NCI-H510A treated with DMSO at 0.1 percent for 48 hours (cell line): ENCODE measurements around the gene NAA11.
"Not testable (repeated sequence)": the region's sequence is repeated elsewhere in the genome, so short reads cannot be mapped to it uniquely, and the experiment has no call there.

Experiments used
- DNase-seq: peaks from one replicate; lab custom pipeline; 2025; lab: John Stamatoyannopoulos, UW

Gene NAA11

DNA sequence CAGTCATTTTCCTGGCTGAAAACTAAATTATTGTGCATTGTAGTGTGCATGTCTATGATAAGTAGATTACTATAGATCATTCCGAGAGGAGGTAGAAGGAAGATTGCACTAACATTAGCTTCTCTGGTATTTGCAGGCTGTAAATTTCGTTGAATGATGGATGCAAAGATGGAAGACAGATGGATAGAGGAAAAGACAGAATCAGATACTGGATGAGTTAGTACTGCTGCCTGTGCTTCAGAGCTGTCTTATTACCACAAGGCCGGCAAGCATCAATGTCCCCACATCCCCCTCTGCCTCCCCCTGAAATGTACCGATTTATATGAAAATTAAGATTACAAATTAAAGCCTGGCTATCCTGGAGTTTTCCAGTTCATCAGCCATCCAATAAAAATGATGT is 17.7 kb downstream of the NAA11 start:
- no peak for DNase-seq

DNA sequence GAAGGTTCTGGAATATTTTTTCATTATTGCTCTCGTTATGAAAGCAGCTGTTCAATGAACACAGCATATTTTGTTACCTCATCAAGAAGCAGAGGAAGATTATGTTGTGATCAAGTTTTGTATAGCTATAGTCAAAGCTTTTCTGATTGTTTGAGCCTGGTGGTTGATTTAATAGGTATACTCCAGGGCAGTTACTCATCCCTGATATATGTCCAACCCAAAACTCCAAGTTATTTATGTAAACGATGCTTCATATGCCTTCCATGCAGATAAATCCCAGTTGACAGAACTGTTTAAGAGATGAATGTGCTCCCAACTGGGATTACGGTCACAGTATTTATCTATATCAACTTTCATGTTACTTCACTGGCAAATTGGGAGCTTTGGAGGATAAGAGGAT is 19.1 kb downstream of the NAA11 start:
- DNase-seq, result no peak

DNA sequence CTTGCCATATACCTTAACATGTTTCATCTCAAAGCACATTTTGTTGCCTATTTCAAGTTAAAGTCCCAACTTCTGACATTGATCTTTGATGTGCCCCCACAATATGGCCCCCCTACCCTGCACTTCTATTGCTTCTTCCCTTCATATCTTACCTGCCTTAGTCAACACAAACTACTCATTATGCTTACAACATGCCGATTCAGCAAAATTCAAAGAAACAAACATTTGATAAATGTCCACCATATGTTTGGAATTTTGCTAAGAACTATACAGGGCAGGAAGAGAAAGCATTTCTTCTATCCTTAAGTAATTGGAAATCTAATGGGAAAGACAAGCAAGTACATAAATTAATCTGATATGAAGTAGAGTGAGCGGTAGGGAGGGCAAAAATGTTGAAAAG is 25.6 kb downstream of the NAA11 start:
- no peak for DNase-seq

DNA sequence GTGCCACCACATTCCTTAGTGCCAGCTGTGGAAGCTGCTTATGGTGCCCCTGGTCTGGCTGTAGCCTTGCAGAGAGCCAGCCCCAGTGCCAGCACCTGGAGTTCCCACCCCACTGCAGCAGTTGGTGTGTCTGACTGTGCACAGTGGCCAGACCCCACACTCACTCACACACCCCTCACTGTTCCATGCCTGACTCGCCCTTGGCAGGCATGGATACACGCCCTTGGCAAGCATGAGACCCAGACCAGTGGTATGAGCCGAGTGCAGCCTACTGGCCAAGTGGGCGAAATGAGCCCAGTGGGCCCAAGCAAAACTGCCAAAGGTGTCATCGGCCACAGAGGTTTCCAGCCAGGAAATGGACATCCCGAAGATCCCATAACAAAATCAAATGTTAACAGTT is 27.4 kb downstream of the NAA11 start:
- no peak for DNase-seq

DNA sequence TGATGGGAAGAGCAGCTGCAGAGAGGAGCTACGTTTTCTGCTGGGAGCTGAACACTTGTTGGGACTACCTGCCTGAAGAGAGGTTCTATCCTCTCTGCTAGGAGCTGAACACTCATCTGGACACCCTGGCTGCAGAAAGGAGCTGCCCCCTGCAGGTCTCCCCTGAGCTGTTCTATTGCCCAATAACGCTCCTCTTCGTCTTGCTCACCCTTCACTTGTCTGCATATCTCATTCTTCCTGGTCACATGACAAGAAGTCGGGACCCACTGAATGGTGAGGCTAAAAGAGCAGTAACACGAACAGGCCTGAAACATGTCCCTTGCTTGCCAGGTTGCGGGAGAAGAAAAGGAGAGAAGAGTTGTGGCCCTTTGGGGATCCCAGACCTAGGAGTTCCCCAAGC is 27.8 kb downstream of the NAA11 start:
- DNase-seq, result no peak

DNA sequence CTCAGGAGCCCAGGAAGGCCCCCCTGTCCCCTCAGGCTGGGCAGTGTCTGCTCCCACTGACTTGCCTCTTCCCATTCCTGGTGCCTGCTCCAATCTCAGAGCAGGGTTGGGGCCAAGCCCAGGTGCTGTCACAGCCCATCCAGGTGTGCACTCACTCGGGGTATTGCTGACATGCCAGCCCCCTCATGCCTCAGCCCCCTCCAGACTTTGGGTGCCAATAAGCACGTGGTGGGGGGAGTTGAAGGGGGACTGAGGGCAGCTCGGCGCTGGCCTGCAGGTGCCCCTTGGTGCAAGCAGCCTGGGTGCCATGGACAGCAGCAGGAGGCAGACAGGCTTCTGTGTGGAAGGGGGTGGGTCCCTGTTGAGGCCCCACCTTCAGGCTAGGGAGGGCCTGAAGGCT is 28.4 kb downstream of the NAA11 start:
- no peak for DNase-seq

DNA sequence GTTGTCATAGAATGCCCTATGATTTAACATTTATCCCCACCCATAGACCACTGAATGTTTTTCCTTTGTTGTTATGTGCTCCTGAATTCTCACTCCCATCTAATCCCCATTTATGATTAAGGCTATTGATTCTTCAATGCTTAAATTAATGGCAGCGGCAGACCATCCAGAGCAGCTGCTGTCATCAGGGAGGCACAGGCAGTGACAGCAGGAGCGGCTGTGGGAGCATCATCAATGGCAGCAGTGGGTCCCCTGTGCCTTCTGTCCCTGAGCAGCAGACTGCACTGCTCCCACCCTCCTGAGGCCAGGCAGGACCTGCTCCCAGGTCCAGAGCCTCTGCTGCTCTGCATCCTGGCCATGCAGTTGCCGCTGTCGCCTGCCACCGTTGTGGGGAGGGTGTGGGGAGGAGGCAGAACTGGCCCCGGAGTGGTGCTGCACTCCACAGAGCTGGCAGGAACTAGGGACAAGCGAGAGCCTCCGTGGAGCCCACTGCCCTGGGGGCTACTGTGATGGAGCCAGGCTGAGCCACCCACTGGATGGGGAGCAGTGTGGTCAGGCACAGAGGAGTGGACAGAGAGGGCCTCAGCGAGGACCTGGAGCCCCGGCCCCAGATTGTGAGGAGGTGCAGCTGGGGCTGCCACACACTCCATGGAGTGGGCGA is 29.0 kb downstream of the NAA11 start:
- DNase-seq, result no peak

DNA sequence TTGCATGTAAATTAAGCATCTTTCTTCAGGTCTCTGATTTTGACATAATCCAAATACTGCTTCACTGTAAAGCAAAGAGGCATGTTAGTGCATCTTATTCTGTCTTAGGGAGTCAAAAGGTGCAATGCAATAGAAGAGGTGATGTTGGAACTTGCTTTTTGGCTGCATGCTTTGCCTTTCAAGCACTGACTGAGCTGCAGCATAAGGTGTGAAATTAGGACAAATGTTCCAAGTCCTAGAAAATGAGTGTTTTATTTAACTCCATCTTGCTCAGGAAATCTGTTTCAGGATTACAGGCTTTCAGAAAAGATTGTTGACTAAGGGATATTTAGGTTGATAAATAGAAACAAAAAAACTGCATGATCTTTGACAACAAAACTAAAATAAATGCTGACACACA is 30.8 kb downstream of the NAA11 start:
- no peak for DNase-seq

DNA sequence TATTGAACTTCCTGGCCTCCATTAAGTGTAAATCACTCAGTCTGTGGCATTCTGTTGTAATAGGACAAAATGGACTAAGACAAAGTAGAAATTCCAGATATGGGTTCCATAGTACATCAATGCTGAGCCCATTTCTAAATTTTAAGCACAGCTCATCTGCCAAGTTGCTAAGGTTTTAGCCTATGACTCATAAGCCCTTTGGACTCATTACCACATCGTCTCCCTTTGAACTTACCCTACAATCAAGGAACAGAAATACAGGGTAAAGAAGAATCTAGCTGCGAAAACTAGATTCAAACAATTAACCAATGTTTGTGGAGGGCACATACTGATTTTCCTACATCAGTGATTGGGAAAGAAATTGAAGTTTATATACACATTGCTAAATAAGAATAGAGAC is 31.8 kb downstream of the NAA11 start:
- DNase-seq, result no peak

DNA sequence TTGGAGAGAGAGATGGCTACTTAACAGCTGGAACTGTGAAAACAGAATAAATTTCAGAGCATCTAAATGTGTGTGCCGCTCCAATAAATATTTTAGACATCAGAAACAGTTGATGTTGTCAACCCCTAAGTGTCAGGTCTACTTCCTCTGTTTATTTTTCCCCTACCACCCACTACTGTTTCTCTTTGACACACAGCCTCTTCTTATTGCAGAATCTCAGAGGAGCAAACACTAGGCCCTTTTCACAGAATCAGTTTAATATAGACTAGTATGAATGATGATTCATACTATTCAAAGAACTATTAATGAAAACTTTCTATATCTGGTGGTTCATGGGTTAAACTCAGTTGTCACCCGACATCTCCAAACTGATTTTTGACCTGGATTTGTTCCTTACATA is 33.9 kb downstream of the NAA11 start:
- no peak for DNase-seq

DNA sequence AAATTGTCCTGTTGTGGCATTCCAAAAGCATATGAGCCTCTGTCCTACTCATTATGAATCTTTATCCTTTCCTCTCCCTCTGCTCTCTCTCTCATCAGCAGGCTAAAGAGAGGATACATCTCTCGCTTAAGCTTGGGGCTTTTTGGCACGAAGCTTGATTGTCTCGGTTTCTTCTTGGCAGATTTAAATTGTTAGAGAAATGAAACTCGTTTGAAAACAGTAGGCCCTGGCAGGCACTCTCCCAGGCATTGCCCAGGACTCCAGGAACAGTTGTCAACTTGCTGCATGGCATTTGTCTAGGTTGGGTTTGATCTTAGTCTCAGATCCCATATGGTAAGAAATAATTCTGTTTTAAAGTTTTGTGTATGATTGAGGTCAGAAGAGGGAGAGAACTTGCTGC is 35.5 kb downstream of the NAA11 start:
- DNase-seq, result no peak

DNA sequence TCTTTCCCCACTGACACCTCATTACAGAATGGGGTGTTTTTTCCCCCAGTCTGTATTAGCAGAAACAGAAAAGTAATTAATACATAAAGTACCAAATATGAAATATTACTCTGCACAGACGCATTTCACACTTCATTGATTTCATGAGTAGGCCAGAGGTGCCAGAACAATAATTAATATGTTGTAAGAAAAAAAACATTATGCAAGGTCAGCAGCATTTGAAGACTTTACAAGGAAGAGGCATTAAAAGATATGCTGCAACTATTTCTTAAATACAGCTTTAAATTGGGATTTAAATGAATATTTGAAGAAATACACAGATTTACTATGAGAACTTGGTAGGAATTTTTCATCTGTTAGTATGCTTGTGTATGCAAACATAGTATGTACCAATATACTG is 37.7 kb downstream of the NAA11 start:
- no peak for DNase-seq

DNA sequence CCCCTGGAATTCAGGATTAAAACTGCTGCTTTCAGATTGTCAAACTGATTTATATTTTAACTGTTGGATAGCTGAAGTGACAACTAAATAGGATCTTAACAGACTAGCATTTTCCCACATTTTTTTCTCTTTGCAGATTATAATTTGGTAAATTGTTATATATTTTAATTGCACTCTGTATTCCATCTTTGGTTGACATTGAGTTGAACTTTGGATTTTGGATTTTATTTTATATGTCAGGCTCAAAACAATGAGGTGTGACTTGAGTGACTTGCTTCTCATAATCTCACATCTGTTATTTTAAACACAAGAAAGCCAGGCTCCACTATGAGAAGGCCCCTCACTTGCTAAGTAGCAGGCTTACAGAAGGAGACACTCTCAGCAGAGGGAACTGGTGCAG is 38.1 kb downstream of the NAA11 start:
- no peak for DNase-seq

DNA sequence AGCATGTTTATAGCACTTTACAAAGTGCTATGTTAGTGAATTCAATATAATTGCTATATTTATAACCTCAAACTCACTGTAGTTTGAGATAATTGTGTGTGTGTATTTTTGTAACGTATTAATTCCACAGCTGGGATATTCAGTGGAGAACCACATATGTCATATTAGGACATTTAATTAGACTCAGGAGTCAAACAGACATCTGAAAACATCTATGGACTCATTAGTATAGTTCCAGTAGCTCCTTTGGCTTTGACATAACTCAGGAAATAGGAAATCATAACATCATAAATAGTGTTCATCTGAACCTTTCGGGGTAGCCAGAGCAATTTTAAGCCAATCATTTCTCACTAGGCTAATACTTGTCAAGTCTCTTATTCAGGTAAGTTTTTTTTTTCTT is 38.8 kb downstream of the NAA11 start:
- DNase-seq, result no peak

DNA sequence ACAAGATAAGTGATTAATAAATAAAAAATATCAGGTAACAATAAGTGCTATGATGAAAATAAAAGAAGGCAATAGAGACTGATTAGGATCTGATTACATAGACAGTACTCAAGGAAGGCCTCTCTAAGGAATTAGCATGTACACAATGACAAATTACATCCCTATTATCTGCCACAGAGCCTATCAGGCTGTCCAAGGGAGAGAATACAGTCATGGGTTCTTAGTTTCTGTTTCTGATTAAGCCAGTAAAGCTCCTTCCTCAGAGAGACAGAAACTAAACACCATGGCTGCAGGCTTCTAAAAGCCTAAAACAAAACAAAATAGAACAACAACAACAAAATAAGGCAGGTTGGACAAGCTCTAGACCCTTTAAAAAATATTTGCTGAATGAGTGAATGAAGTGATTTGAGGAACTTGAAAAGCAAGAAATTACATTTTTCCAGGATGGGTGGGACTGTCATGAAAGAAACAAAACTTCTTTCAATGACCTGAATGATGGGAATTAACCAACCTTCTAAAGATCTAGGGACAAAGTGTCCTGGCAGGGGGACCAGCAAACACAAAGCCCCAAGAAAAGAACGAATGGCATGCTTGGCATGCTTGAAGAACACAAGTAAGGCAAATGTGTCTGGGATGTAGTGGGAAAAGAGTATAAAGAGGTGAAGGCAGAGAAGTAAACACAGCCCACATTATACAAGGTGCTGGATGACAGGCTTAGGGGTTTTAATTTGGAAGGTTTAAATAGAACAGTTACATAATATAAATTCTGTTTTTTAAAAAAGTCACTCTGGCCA is 44.1 kb downstream of the NAA11 start:
- DNase-seq, result no peak

DNA sequence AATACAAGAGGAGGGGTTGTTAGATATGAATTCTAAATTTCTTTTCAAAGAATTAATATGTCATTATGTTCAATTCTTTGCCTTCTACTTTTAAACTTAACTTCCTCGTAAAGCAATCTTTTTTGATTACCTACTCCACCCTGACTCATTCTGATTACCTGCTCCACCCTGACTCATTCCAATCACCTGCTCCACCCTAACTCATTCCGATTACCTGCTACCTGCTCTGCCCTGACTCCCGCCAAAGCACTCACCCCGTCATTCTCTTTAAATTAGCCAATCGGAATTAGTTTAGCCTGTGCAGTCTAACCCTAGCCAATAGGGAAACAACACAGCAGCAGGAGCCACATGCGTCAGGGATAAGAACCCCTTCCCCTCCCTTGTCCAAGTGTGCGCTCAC is 48.4 kb downstream of the NAA11 start:
- DNase-seq, result not testable (repeated sequence)

DNA sequence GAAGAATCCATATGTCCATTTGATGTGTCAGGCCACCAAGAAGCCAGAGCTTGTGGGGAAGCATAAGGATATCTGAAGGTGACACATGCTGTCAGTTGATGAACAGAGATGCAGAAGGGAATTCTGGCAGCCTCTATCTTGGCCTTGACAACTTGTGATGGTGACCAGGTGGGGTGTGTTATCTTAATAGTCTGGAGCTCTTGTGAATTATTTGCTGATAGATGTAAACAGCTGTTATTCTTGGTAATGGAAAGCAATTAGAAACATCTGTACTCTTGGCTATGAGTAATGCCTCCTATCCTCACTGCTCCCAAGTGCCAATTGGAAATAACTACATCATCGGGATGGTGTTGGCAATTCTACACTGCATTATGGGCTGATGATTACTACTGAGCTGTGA is 51.9 kb downstream of the NAA11 start:
- no peak for DNase-seq

DNA sequence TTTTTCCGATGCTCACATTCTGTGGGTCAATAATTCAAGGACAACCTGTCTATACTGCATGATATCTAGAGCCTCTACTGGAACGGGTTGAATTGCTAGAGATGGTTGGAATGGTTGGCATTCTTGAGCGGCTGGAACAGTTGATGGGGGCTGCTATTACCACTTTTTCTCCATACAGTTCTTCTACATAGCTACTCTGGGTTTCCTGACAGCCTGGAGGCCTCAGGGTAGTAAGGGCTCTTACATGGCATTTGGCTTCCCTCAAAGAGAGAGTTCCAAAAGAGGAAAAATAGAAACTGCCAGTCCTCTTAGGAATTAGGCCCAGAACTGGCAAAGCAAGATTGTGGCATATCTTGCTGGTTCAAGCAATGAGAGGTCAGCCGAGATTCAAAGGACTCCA is 53.1 kb downstream of the NAA11 start:
- DNase-seq, result no peak

DNA sequence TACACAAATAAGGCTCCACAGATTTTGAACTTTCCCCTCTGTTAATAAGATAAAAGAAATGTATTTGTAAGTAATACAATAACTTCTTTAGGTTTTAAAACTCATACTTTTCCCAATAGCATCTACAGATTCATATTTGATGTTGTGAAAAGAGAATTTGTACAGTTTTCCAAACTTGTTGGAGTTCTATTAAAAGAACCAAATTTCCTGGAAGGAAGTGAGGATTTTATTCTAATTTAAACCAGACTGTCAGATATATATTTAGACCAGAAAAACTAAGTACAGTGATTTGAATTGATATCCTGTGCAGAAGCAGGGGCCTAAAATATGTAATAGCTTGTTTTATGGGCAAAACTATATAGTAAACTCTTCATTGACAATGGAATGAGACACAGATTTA is 53.7 kb downstream of the NAA11 start:
- no peak for DNase-seq

DNA sequence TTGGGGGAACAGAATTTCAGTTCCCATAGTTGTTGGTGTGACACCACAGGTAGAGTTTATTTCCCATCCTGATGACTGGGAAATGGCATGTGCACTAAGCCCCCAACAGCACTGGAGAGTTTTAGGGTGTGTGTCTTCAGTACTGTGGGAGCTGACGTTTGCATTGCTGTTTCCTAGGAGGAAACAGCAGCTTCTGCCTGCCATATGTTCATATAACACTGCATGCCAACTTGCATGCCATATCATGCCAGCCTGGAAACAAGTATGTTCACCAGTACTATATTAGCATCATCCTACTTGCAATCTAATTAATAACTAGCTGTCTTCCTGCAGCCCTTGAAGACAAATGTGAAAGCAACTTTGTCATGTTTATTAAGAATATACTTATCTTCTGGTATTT is 58.2 kb downstream of the NAA11 start:
- DNase-seq, result no peak
